ENCODE measurements around the gene DSCAML1.

Gene DSCAML1

GRCh38 chr11:117631336-117632140 is 165.5 kb downstream of the DSCAML1 start:
- no peak for DNase-seq

DNA sequence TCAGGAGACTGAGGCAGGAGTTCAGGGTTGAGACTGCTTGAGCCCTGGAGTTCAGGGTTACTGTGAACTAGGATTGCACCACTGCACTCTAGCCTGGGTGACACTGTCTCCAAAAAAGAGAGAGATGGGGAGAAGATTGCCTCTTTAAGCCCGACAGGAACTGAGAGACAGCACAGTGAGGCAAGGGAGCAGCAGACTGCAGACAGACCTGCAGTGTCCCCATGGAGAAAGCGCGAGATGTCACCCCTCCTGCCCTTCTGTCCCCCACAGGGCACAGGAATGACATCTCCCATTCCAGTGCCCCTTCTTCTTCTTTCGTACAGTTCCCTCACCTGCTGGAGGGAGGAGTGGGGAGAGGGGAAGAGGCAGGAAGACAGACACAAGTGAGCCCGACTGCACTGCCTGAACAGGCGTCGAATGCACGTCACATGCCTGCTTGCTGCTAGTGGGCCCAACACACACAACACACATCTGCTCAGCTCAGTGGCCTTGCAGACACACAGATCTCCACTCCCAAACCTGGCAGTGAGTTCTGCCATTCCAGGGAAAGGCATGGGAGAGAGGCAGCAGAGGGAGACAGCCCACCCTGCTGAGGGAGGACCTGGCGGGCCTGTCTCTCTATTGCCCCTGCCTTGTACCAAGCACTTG is 167.0 kb downstream of the DSCAML1 start:
- DNase-seq = no peak

GRCh38 chr11:117629146-117629545 is 167.9 kb downstream of the DSCAML1 start:
- DNase-seq = no peak

- DNase-seq = no peak
Observed at GRCh38 chr11:117627259-117627658, 169.8 kb downstream of the DSCAML1 start.

GRCh38 chr11:117626576-117626975 is 170.4 kb downstream of the DSCAML1 start:
- DNase-seq = no peak

DNA sequence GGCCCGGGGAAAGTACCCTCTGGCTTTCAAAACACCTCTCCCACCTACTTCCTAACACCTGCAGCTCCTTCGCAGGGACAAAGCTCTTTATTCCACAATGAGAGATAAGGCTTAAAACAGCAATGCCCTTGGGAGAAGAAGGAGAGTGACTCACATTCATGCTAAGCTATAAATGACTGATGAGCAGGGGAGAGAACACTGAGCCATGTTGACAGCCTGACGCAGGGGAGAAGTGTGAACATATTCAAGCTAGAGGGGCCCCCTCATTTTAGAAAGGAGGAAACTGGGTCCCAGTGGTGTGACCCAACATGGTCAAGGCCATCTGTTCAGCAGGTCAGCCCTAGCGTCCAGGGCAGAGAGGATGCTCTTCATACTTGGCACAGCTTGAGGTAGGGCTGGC is 171.8 kb downstream of the DSCAML1 start:
- no peak for DNase-seq

- DNase-seq = no peak
Observed at GRCh38 chr11:117623831-117624271, 173.2 kb downstream of the DSCAML1 start.

DNA sequence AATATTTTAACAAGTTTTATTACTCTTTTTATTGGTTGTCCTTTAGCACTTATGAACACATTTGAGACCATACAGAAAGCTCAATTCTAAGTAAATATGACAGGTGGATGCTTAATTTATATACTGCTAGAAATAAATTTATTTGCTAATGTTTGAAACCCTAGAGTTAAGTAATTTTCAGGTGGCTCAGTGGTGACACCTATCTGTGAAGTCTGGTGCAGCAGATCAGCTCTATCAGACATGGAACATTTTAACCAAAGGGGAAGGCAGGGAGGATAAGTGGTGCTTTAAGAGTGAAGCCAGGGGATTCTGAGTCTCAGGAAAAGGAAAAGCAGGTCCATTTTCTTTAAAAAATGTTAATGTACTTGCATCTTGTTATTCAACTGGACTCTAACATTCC is 175.8 kb downstream of the DSCAML1 start:
- peak; percentile 33 for DNase-seq

DNA sequence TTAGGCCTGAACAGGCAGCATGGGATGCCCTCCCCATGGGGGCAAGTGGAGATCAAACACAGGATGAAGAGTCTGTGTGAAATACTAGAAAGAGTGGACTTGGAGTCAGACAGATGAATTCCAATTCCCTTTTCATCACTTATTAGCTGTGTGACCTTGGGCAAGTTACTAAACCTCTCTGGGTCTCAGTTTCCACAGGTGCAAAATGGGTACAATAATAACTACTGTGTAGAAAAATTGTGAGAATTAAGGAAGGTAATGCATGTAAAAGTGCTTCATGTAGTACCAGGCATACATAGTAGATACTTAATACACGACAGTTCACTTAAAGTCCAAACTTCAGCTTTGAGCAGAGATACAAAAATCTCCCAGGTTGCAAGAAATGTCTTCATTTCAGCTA is 176.4 kb downstream of the DSCAML1 start:
- no peak for DNase-seq

DNA sequence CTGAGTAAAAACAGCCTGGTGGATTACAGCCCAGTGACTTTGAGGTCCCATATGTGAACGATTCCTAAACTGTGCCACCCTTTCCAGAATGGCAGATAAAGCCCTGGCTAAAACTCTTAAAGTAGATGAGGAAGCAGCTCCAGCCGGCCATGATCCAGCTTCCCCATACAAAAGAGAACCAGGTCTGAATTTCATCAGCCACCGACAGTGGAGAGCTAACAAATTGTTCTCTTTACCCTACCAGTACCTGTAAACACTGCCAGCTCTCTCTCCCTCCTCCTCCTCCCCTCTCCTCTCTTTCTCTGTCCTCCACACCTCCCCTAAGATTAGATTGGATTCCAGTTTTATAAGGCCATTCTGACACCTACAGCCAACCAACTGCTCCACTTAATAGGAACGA is 176.9 kb downstream of the DSCAML1 start:
- no peak for DNase-seq

- DNase-seq = no peak
Observed at GRCh38 chr11:117619661-117620060, 177.4 kb downstream of the DSCAML1 start.

DNA sequence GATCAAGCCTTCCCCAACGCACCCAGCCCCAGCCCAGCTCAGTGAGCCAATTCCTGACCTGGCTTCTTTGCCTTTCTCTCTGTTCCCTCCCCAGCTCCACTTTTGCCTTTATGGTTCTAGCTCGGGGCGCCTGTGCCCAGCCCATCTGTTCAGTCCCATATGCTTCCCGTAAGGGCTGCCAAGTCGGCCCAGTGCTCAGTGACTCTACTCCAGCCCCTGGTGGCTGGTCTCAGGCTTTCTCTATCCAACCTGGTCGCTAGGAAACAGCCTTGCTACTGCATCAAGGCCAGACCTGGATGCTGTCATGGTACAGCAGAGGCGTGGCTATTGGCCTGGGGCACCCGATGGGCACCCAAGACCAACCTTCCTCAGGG is 178.0 kb downstream of the DSCAML1 start:
- DNase-seq = no peak

DNA sequence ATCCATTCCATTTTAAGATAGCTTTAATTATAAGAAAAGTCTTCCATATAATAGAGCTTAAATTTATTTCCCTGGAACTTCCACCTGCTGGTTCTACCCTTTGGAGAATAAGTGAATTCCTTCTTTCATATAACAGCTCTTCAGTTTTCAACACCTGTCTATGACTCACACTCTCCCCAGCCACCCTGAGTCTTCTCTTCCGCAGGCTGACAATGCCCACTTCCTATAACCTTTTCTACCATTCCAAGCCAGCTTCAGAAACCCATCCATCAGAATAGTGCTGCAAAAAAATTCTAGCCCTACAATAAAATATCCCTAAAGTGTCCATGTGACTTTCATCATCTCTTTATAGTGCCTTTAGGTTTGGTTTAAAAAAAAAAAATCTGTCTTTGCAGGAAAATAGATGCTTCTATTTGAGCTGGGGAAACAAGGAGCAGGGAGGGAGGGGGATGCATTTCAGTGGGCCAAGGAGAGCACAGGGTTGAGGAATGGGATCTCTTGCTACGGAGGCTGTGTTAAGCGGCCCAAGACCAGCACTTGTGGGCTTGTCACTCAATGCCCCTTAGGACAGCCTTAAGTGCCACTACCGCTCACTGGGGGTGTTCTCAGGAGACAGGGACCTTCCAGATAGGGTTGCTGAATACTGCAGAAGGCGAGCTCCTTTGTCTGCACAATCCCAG is 178.6 kb downstream of the DSCAML1 start:
- DNase-seq = no peak

DNA sequence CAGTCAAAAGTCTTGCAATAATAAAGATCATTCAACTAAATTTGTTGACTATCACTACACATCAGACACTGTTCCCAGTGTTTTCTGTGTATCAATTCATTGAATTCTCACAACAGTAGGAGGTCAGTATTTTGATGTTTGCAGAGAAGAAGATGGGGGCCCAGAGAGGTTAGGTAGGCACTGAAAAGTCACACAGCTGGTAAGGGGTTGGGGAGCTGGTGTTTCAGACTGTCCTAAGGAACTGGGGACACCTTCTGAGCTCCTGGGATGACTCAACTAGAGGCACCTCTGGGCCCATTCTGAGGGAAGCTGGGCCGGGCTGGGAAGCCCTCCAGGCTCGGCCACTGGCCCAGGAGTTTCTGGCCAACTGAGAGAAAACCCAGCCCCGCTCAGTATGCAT is 180.0 kb downstream of the DSCAML1 start:
- no peak for DNase-seq

GRCh38 chr11:117614728-117615127 is 182.3 kb downstream of the DSCAML1 start:
- no peak for DNase-seq

- DNase-seq = no peak
Observed at GRCh38 chr11:117613521-117613920, 183.5 kb downstream of the DSCAML1 start.

GRCh38 chr11:117612177-117612576 is 184.8 kb downstream of the DSCAML1 start:
- no peak for DNase-seq

DNA sequence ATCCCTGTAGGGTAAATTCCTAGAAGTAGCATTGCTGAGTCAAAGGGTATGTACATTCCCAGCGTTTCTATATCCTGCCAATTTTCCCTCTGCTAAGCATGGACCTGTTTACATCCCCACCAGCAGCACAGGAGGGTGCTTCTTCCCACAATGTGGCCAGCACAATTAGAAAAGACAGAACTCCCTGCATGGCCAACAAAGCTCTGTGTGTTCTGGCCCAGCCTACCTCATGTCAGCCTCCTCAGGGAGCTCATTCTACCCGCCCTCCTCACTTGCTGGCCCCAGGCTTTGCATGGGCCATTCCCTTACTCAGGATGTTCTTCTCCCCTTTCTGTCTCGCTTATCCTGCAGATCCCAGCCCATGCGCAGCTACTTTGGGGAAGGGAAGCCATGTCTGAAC is 186.1 kb downstream of the DSCAML1 start:
- DNase-seq = no peak

- peak; percentile 35 for DNase-seq
Observed at GRCh38 chr11:117610045-117610444, 187.0 kb downstream of the DSCAML1 start.

GRCh38 chr11:117607449-117607848 is 189.6 kb downstream of the DSCAML1 start:
- DNase-seq = no peak

DNA sequence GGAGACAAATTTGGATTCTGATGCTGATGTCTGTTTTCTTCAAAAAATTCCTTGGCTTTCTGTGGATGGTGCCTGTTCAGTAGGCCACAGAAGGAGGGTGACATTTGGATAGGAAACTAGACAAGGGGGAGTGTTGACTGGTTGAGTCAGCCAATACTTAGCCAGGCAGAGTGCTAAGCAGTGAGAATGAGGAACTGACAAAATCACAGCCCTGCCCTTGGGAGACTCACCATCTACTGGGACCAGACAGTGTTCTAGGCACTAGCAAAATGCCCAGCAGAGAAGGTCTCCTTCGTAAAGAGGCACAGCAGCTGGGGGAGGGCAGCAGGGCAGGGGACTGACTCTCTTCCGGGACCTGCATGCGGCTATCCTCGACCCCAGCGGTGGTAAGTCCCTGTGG is 190.2 kb downstream of the DSCAML1 start:
- DNase-seq = no peak

GRCh38 chr11:117606211-117606610 is 190.8 kb downstream of the DSCAML1 start:
- DNase-seq = peak; percentile 12

GRCh38 chr11:117605331-117605730 is 191.7 kb downstream of the DSCAML1 start:
- DNase-seq = no peak

Data from stimulated activated CD4-positive, alpha-beta T cell treated with anti-CD3 and anti-CD28 coated beads, Interleukin-15, amount 100 ng/mL, for 24 hours (primary cell).